Stimulated activated naive CD8-positive, alpha-beta T cell treated with anti-CD3 and anti-CD28 coated beads, Interleukin-15, amount 100 ng/mL, for 72 hours (primary cell): ENCODE measurements around the gene FARP2.
"Not testable (repeated sequence)": the region's sequence is repeated elsewhere in the genome, so short reads cannot be mapped to it uniquely, and the experiment has no call there.

Experiments
- ATAC-seq: fragments of 150-1000 bp; cut with Tn5 transposase; 2 replicates; pipeline ENCODE4 v1.10.0; 2021; ENCODE audit warnings: mild to moderate bottlenecking, moderate library complexity
- DNase-seq, 2 donors: peaks; one replicate each; pipeline ENCODE4 v3.0.0; 2021 to 2022
- H3K27ac Mint-ChIP-seq, 2 donors: one replicate each; pipeline ENCODE4 v1.8.0; 2022; ENCODE audit warnings: mild to moderate bottlenecking in 2 of 2, mixed read lengths in 2 of 2, moderate library complexity in 2 of 2
- H3K27me3 Mint-ChIP-seq: one replicate; pipeline ENCODE4 v1.8.0; 2022; ENCODE audit warnings: mixed read lengths
- H3K4me1 Mint-ChIP-seq: one replicate; pipeline ENCODE4 v1.8.0; 2022; ENCODE audit warnings: mild to moderate bottlenecking, mixed read lengths
- H3K4me3 Mint-ChIP-seq, 2 donors: one replicate each; pipeline ENCODE4 v1.8.0; 2022; ENCODE audit warnings: mild to moderate bottlenecking in 2 of 2, mixed read lengths in 2 of 2, moderate library complexity in 1 of 2
- H3K9me3 Mint-ChIP-seq, 2 donors: one replicate each; pipeline ENCODE4 v1.8.0; 2022; ENCODE audit warnings: mixed read lengths in 2 of 2

The FARP2 gene

DNA sequence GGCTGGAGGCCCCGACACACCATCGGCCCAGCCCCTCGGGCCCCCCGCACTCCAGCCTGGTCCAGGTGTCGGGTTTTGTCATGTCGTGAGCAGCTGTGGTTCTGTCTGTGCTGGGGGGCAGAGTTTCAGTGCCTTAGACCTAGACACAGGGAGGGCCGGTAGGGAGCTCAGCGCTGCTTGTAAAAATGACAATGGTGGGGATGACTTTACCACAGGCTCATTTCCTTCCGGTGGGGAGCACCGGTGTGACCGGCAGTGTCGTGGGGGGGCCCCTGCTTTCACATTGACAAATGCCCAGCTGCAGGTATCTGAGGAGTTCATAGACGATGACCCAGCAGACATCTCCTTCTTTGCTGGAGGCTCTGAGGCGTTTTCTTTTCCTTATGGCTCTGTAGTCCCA lies 85.4 kb downstream of the FARP2 start:
- Mint-ChIP-seq H3K9me3 (no peaks in the 10 kb centered on the region), H3K4me1 (peaks cover 31% of the 10 kb centered on the region), H3K4me3 (no peak overlapping the region), H3K27me3 (peaks cover 39% of the 10 kb centered on the region), H3K27ac (no peak overlapping the region)
- ATAC-seq (no peak), DNase-seq (no peak)

DNA sequence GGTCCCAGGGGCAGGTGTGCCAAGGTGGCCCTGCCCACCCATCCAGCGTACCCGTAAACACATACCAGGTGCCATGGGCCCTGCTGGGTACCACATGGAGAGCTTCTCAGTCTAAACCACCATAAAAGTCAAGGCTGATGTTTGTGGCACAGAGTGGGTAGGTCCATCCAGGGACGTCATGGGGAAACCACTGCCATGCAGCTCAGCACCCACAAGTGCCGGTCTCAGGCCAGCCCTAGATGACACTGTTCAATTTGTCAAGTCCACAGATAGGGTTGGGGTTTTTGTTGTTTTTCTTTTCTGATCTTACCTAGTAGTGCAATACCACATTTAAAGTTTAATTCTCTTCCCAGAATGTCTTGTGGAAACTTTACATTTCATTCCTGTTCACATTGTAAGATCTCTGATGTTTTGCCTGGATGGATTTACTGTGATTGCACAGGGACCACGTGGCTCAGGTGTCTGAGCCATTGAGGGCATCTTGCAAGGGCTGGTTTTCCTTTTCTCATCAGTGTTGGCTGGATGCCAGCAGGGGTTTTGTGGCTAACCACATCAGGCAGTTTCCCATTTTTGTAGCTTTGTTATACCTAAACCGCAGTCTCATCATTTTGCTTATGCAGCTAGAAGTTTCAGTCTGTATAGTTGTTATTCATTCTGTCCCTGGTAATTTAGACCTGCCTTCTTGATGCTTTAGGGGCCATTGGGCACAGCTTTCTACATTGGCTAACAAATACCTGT lies 87.6 kb downstream of the FARP2 start:
- ATAC-seq = peak; percentile 94

DNA sequence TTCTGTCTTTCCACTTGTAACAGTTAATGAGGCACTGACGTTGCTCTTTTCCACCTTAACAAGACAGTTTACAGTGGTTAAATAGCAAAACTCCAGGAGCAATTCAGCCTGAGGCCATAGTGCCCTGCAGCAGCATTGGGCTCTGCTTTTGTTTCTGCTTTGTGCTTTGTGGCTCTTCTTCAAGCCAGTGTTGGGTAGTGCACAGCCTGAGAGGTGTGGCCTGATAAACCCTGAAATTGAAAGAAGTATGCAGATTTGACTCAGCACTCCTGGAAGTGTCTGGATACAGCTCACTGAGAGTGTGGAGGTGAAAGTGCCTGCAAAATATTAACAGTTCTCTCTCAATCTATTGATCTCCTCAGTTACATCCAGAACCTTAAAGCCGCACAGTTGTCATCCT lies 89.3 kb downstream of the FARP2 start:
- Mint-ChIP-seq H3K27me3 (peaks cover 61% of the 10 kb centered on the region), H3K4me1 (peaks cover 31% of the 10 kb centered on the region), H3K27ac (no peak overlapping the region), H3K4me3 (no peak overlapping the region), H3K9me3 (no peaks in the 10 kb centered on the region)
- ATAC-seq (peak; percentile 55), DNase-seq (peak in 1 of 2 donors; percentile 30)

More for the DNA sequence above, 87.6 kb downstream of the FARP2 start:
- H3K4me3 Mint-ChIP-seq = peak overlapping the region; percentile 33 to 40
- H3K4me1 Mint-ChIP-seq = peaks cover 31% of the 10 kb centered on the region
- H3K27me3 Mint-ChIP-seq = peaks cover 60% of the 10 kb centered on the region
- H3K27ac Mint-ChIP-seq = peak overlapping the region; percentile 71 to 97
- DNase-seq = peak; percentile 92 to 97
- no peaks in the 10 kb centered on the region for H3K9me3 Mint-ChIP-seq

DNA sequence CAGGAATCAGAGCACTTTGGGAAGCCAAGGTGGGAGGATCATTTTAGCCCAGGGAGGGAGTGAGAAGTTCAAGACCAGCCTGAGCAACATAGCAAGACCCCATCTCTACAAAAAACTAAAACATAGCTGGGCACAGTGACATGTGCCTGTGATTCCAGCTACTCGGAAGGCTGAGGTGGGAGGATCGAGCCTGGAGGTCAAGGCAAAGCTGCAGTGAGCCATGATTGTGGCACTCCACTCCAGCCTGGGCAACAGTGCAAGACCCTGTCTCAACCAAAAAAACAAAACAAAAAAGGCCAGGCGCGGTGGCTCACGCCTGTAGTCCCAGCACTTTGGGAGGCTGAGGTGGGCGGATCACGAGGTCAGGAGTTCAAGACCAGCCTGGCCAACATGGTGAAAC lies 94.0 kb downstream of the FARP2 start:
- ATAC-seq, H3K27ac Mint-ChIP-seq, H3K9me3 Mint-ChIP-seq, H3K4me1 Mint-ChIP-seq, H3K4me3 Mint-ChIP-seq, DNase-seq: not testable (repeated sequence)
- peaks cover 45% of the 10 kb centered on the region for H3K27me3 Mint-ChIP-seq

DNA sequence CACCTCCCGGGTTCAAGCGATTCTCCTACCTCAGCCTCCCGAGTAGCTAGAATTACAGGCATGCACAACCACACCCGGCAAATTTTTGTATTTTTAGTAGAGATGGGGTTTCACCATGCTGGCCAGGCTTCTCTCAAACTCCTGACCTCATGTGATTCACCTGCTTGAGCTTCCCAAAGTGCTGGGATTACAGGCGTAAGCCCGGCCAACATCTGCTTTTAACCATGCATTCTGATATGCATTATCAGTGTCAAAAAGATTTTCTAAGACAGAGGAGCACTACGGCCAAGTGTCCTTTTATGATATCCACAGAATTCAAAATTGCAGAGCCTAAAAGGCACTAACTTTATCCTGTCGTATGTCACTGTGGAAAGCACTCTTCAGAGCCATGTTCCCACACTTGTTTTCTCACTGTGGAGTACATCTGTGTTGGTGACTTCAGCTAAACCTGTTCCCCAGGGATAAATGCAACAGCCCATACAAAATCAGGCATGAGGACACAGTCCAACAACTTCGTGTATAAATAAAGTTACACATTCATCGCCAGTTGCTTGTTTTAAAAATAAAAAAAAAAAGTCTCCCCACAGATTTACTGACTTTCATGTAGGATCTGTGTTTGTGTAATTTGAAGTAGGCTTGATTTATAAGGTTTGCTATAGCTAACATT lies 95.9 kb downstream of the FARP2 start:
- H3K27ac Mint-ChIP-seq = no peak overlapping the region
- H3K4me3 Mint-ChIP-seq = no peak overlapping the region
- no peaks in the 10 kb centered on the region for H3K9me3 Mint-ChIP-seq
- H3K4me1 Mint-ChIP-seq = no peaks in the 10 kb centered on the region
- H3K27me3 Mint-ChIP-seq = peaks cover 47% of the 10 kb centered on the region
- no peak for ATAC-seq
- no peak for DNase-seq

DNA sequence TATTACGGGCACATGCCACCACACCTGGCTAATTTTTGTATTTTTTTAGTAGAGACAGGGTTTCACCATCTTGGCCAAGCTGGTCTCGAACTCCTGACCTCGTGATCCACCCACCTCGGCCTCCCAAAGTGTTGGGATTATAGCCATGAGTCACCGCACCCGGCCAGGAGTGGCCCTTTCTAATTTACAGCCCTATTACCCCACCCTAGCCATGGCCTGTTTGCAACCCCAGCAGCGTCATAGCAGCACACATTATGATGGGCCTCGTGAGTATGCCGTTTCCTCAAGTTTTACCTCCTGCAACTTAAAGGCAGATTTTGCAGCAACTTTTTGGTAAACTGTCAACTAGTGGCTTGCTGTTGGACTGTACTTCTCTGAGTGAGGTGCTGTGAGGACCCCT lies 97.8 kb downstream of the FARP2 start:
- H3K4me1 Mint-ChIP-seq, DNase-seq, H3K4me3 Mint-ChIP-seq, H3K9me3 Mint-ChIP-seq, H3K27ac Mint-ChIP-seq, ATAC-seq: not testable (repeated sequence)
- peaks cover 40% of the 10 kb centered on the region for H3K27me3 Mint-ChIP-seq

DNA sequence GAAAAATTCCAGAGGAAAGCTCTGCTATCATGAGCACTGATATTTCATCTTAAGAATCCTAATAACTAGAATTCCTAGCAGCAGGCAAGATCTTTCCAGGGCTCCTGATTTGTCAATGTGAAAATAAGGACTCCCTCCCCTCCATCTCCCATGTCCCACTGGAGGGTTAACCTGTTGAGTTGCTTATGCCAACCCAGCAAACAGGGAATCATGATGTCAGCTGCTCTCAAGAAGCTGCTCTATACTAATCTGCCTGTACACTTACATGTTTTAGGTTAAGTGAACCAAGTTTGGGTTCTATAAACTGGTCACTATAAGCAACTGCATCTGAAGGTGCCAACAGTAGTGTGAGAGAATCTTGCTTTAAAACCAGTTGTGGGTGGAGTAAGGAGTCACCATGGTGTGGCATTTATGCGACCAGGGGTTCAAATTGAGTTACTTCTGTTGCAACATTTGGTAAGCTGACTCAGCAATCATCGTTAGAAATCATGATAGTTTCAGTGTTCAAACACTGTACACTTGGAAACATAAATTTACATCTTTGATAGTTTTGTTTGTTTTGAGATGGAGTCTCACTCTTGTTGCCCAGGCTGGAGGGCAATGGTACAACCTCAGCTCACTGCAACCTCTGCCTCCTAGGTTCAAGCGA lies 98.9 kb downstream of the FARP2 start:
- Mint-ChIP-seq H3K4me1 (no peaks in the 10 kb centered on the region), H3K9me3 (no peaks in the 10 kb centered on the region), H3K27me3 (peaks cover 35% of the 10 kb centered on the region), H3K4me3 (no peak overlapping the region), H3K27ac (no peak overlapping the region)
- ATAC-seq = no peak
- no peak for DNase-seq

DNA sequence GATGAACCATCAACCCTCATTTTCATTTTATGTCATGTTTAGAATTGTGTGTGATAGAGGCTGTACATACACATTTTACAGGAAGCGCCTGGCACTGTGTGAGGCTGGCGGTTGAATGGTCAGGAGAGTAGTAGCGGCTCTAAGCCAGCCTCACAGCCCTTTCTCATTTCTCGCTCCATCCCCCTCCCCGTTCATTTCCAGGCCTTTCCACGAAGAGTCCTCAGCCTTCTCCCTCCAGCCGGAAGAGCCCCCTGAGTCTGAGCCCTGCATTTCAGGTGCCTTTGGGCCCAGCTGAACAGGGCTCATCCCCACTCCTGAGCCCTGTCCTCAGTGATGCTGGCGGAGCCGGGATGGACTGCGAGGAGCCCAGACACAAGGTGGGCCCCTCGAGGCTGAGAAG lies 100.5 kb downstream of the FARP2 start:
- Mint-ChIP-seq H3K9me3 (no peaks in the 10 kb centered on the region), H3K4me1 (no peaks in the 10 kb centered on the region), H3K27me3 (peaks cover 32% of the 10 kb centered on the region), H3K27ac (no peak overlapping the region), H3K4me3 (no peak overlapping the region)
- no peak for DNase-seq
- ATAC-seq = no peak

DNA sequence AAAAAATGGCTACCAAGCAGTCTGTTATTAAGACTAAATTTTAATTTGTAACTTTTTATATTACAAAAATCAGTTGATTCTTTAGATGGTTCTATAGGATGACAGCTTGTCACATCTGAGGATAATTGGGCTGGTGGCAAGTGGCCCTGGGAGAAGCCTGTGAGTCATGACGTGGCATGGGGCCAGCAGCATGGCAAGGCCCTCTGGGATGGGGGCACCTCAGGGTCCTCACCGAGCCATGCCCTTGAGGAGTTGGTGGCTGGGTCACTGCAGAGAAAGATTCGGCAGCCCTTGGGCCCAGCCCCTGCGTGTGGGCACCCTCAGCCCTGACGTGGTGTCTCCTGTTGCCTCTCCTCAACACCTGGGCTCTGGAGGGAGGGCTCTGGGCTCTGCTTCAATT lies 102.6 kb downstream of the FARP2 start:
- no peaks in the 10 kb centered on the region for H3K9me3 Mint-ChIP-seq
- H3K4me1 Mint-ChIP-seq = no peaks in the 10 kb centered on the region
- H3K27ac Mint-ChIP-seq = no peak overlapping the region
- H3K4me3 Mint-ChIP-seq = no peak overlapping the region
- DNase-seq = no peak
- peaks cover 21% of the 10 kb centered on the region for H3K27me3 Mint-ChIP-seq
- no peak for ATAC-seq

DNA sequence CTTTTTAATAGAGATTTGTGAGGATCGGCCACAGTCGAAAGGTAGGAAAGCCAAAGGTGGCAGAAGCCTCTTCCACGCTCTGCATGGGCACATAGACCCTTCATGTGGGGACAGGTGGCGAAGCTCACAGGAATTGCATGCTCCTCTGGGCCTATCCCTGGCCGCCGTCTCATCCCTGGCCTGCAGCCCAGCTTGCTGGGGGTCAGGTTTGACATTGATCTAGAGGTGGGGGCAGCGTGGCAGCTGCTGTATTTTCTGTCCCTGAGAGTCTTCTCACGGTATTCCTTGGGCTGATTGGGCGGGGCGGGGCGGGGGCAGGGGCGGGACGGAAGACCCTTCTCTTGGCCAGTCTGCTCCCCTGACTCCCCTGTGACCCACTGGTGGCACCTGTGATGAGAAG lies 103.4 kb downstream of the FARP2 start:
- H3K4me3 Mint-ChIP-seq = no peak overlapping the region
- ATAC-seq (no peak), DNase-seq (no peak)
- H3K9me3 Mint-ChIP-seq = no peaks in the 10 kb centered on the region
- peaks cover 21% of the 10 kb centered on the region for H3K27me3 Mint-ChIP-seq
- peak overlapping the region in 1 of 2 donors; percentile 42 for H3K27ac Mint-ChIP-seq
- no peaks in the 10 kb centered on the region for H3K4me1 Mint-ChIP-seq

DNA sequence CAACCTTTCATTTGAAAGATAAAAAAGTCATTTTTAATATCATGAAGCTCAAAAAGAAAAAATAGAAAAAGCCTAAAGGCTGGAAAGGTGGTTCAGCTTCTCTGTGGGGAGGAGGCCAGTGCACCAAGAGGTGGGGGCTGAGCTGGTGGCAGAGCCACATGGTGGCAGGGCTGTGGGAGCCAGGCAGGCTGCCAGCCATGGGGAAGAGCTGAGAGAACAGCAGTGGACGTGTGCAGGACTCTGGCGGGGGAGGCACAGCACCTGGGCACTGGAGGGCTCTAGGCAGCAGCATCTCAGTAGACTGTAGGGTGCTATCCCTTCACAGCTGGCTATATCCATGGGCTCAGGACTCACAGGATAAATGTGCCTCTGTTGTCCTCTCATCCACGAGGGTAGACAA lies 104.5 kb downstream of the FARP2 start:
- no peak overlapping the region for H3K4me3 Mint-ChIP-seq
- DNase-seq = no peak
- no peak overlapping the region for H3K27ac Mint-ChIP-seq
- no peaks in the 10 kb centered on the region for H3K4me1 Mint-ChIP-seq
- no peaks in the 10 kb centered on the region for H3K9me3 Mint-ChIP-seq
- peaks cover 31% of the 10 kb centered on the region for H3K27me3 Mint-ChIP-seq
- ATAC-seq = no peak

DNA sequence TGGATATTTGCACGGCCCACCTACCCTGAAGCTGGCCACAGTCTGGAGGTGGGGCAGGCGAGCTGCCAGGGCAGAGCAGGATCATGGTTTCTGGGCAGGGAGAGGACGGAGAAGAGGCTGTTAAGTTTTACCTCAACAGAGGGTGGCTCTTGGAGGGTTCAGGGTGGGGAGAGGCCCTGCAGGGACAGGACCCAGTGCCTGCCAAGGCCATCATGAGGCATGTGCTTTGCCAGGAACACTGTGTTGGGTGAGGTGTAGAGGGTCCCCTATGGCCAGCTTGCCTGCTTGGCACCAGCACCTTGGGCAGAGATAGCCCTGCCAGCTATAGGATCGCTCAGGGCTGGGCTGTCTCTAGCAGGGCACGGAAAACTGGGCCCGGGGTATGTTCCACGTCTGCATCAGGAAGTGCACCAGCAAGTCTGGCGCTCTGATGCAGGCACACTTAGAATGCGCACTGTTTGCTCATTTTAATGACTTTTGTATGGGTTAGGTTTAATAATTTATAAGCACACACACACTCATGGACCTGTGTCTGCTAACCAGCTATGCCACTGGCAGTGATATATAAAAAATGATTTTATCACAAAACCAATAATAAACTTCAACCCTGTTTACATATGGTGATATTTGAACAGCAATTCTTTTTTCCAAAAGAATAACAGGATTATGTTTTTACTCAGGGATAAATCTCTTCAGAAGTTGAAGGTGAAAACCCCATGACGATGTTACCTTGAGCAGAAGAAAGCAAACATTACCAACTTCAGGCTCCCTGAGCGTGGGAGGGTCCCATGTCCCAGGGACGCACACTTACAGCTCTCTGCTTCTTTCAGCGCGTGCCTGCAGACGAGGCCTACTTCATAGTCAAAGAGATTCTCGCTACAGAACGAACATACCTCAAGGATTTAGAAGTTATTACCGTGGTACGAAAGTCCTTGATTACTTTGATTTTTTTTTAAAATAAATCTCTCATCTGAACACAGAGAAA lies 105.9 kb downstream of the FARP2 start:
- no peak for DNase-seq
- no peak for ATAC-seq
- peaks cover 23% of the 10 kb centered on the region for H3K27me3 Mint-ChIP-seq
- H3K4me1 Mint-ChIP-seq = no peaks in the 10 kb centered on the region
- H3K4me3 Mint-ChIP-seq = no peak overlapping the region
- H3K27ac Mint-ChIP-seq = no peak overlapping the region
- no peaks in the 10 kb centered on the region for H3K9me3 Mint-ChIP-seq

DNA sequence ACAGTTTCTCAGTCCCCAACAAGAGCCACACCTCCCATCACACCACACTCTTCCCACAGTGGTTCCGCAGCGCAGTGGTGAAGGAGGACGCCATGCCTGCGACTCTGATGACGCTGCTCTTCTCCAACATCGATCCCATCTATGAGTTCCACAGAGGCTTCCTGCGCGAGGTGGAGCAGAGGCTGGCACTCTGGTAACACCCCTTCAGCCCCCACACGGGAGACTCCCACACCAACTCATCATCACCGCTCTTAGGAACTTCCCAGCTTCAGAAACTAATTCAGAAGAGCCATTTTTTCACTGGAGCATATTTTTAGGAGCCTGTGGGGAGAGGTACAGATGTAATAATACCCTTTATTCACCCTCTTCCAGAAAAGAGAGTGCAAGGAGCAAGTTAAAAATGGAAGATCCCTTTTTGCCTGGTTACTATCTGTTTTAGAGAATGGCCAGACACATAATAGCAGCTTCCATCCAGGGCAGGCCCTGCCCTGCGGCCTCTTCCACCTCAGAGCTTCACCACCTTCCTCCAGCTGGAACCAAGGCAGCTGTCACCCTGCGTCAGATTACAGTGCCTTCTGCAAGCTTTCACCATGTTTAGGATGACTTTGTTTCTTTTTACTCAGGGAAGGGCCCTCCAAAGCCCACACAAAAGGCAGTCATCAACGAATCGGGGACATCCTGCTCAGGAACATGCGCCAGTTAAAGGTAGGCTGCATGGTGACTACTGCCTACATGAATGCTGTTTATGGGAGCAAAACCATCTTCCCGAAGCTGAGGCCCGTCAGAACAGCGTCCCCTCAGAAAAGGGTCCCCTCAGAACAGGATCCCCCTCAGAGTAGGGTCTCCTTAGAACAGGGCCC lies 107.4 kb downstream of the FARP2 start:
- Mint-ChIP-seq H3K4me1 (no peaks in the 10 kb centered on the region), H3K9me3 (no peaks in the 10 kb centered on the region), H3K4me3 (no peak overlapping the region), H3K27me3 (peaks cover 21% of the 10 kb centered on the region), H3K27ac (no peak overlapping the region)
- DNase-seq (no peak), ATAC-seq (no peak)

DNA sequence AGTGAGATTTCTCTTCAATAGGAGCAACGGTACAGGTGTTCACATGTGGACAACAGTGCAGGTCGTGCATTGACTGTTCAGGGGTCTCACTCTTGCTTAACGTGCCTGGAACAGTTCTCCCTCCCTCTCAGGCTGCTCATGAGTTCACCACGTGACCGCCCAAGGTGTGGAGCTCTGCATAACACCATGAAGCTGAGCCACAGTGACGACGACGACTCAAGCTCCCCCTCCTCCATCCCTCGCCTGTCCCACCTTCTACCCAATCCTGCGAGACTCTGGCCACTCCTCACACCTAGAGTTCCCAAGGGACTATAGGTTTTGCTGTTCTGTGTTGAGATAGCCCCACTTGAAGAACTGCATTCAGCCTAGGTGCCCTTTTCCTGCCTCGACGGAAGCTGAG lies 109.5 kb downstream of the FARP2 start:
- Mint-ChIP-seq H3K27ac (peak overlapping the region in 1 of 2 donors; percentile 42), H3K4me3 (no peak overlapping the region), H3K4me1 (no peaks in the 10 kb centered on the region), H3K27me3 (peaks cover 30% of the 10 kb centered on the region), H3K9me3 (no peaks in the 10 kb centered on the region)
- ATAC-seq (no peak), DNase-seq (no peak)
